HepG2 (cell line): ENCODE results near the gene TALDO1. TPM values are rescaled to one million over a fixed set of nuclear protein-coding genes. Genes with fewer than 3 reads are reported as not detected.

Experiments used
- ATAC-seq: fragments of 200-7000 bp; cut with Tn5 transposase; 3 replicates; pipeline ENCODE4 v1.9.1; 2020; ENCODE audit warnings: mild to moderate bottlenecking, moderate library complexity
- BruUV-seq: library from RNA; stranded (reverse); fragments of 400-500 nt; replicated peaks from 2 replicates; lab custom pipeline; 2021; lab: Mats Ljungman, UMichigan
- CTCF ChIA-PET: fragments of 300-600 bp; formaldehyde crosslinking; extraction: SDS; loops from one replicate; lab custom pipeline; 2021; ENCODE audit warnings: low total read pairs, inconsistent platforms, low intra/inter-chr PET ratio; lab: Yijun Ruan, JAX
- POLR2A ChIA-PET: fragments of 350-600 bp; sonication (Branson Sonifier 250); formaldehyde crosslinking; loops from one replicate; lab custom pipeline; 2020; ENCODE audit warnings: antibody characterized with exemption, inconsistent platforms; lab: Yijun Ruan, JAX
- DNase-seq: peaks from one replicate; pipeline ENCODE4 v3.0.0-alpha.2; 2015; ENCODE audit warnings: low spot score
- FAIRE-seq: peaks from 3 replicates; lab custom pipeline; 2011; peaks lifted over from hg19 to GRCh38; lab: Jason Lieb, UNC
- H2AFZ ChIP-seq: one replicate; pipeline ENCODE4 v1.6.1; 2011; ENCODE audit warnings: low read length, inconsistent platforms
- H3K27ac ChIP-seq: fragments of 300-600 bp; 3 replicates; pipeline ENCODE4 v1.8.0; 2011; ENCODE audit warnings: mixed run types, mild to moderate bottlenecking, mixed read lengths, low read length, inconsistent platforms; ENCODE audit not compliant: insufficient read depth; ENCODE audit errors: extremely low read length
- H3K27me3 ChIP-seq, 2 experiments: fragments of 200-600 bp in 1 of 2; 2 replicates in 1 of 2; 3 replicates in 1 of 2; pipeline versions ENCODE4 v1.6.0 to v1.8.0; 2011; ENCODE audit warnings: low read length in 2 of 2, mild to moderate bottlenecking in 2 of 2, moderate library complexity in 2 of 2, inconsistent platforms in 1 of 2; ENCODE audit not compliant: insufficient read depth in 2 of 2, control insufficient read depth in 1 of 2
- H3K36me3 ChIP-seq, 2 experiments: fragments of 200-600 bp in 1 of 2; replicated peaks in 1 of 2; 2 replicates in 1 of 2; 3 replicates in 1 of 2; pipeline versions ENCODE4 v1.5.1 to v1.8.0; 2011; ENCODE audit warnings: low read length in 2 of 2, inconsistent platforms in 1 of 2; ENCODE audit not compliant: insufficient read depth in 2 of 2, control insufficient read depth in 1 of 2
- H3K4me1 ChIP-seq: 2 replicates; pipeline ENCODE4 v1.5.1; 2012; ENCODE audit warnings: low read length, inconsistent platforms; ENCODE audit not compliant: insufficient read depth
- H3K4me2 ChIP-seq: 2 replicates; pipeline ENCODE4 v1.6.0; 2011; ENCODE audit warnings: low read depth, low read length, inconsistent platforms
- H3K4me3 ChIP-seq, 3 experiments: fragments of 200-600 bp in 1 of 3; sonication (generic), shearing (Covaris generic) in 1 of 3; replicated peaks in 1 of 3; 2 replicates each; pipeline ENCODE4 v1.5.1; 2011 to 2016; ENCODE audit warnings: low read length in 3 of 3, inconsistent platforms in 2 of 3, low read depth in 2 of 3, mild to moderate bottlenecking in 2 of 3, control low read depth in 1 of 3, mixed read lengths in 1 of 3; ENCODE audit not compliant: insufficient read depth in 1 of 3
- H3K79me2 ChIP-seq: one replicate; pipeline ENCODE4 v1.6.1; 2011; ENCODE audit warnings: low read length, inconsistent platforms; ENCODE audit not compliant: insufficient read depth
- H3K9ac ChIP-seq: 2 replicates; pipeline ENCODE4 v1.6.0; 2011; ENCODE audit warnings: mild to moderate bottlenecking, low read depth, low read length, inconsistent platforms; ENCODE audit not compliant: insufficient read depth
- H3K9me3 ChIP-seq: 2 replicates; pipeline ENCODE4 v1.5.1; 2012; ENCODE audit warnings: mild to moderate bottlenecking, low read length
- H4K20me1 ChIP-seq: 2 replicates; pipeline ENCODE4 v1.6.0; 2011; ENCODE audit warnings: inconsistent platforms, mild to moderate bottlenecking, low read length, moderate library complexity; ENCODE audit not compliant: insufficient read depth
- AGO2 ChIP-seq: fragments of 200-400 bp; formaldehyde crosslinking; optimal IDR thresholded peaks from 2 replicates; pipeline ENCODE3; 2017; ENCODE audit warnings: mild to moderate bottlenecking, low read depth, low read length, moderate library complexity
- CAMTA2 ChIP-seq: sonication (generic); formaldehyde crosslinking; IDR thresholded peaks from 2 replicates; pipeline ENCODE4 v1.4.0; 2020; ENCODE audit warnings: mild to moderate bottlenecking, missing genetic modification reagents, borderline replicate concordance
- HNRNPUL1 ChIP-seq: fragments of 200-400 bp; formaldehyde crosslinking; IDR thresholded peaks from 2 replicates; pipeline ENCODE4 v1.6.1; 2017; ENCODE audit warnings: low read depth, mild to moderate bottlenecking, low read length, moderate library complexity
- POLR2A ChIP-seq, 2 experiments: IDR thresholded peaks; 2 replicates each; pipeline ENCODE4 v1.6.1; 2011; ENCODE audit warnings: low read depth in 2 of 2, low read length in 2 of 2, mild to moderate bottlenecking in 1 of 2, moderate library complexity in 1 of 2; ENCODE audit not compliant: insufficient read depth in 1 of 2
- RBFOX2 ChIP-seq: fragments of 200-400 bp; formaldehyde crosslinking; IDR thresholded peaks from 2 replicates; pipeline ENCODE4 v1.6.1; 2017; ENCODE audit warnings: low read depth, mild to moderate bottlenecking, low read length
- RBM22 ChIP-seq: fragments of 200-400 bp; formaldehyde crosslinking; optimal IDR thresholded peaks from 2 replicates; pipeline ENCODE3; 2017; ENCODE audit warnings: mild to moderate bottlenecking, low read length, moderate library complexity
- ZMAT3 ChIP-seq: sonication (generic); formaldehyde crosslinking; conservative IDR thresholded peaks from 2 replicates; pipeline ENCODE4 v1.7.0; 2021; ENCODE audit warnings: missing genetic modification reagents
- WGBS: methylation state at CpG from one replicate; pipeline ENCODE4 v1.1.6; 2017; ENCODE audit warnings: low lambda C conversion rate; 5-methylcytosine and 5-hydroxymethylcytosine counted together
- in situ Hi-C: cut with HindIII; loops from 2 replicates; pipeline ENCODE4 v1.10.0; 2017; ENCODE audit warnings: low pct_unique_long_range_greater_than_20kb; ENCODE audit not compliant: extremely low pct_ligation_motif_present
- intact Hi-C: fragments of 100-400 bp; cut with micrococcal nuclease; formaldehyde crosslinking; loops from one replicate; pipeline ENCODE4 v1.10.0; 2022; ENCODE audit not compliant: unreplicated experiment
- polyA plus RNA-seq, 8 experiments: library from polyadenylated mRNA; depleted of rRNA in 3 of 8; stranded (reverse) in 7 of 8; unstranded in 1 of 8; fragments of >200 nt; fragmentation: Illumina TruSeq in 4 of 8; extraction: Trizol in 4 of 8; gene quantifications; 2 replicates each; pipeline versions ENCODE4 v1.2.1 to v1.2.3, GENCODE V29; 2011 to 2016; ENCODE audit warnings: low read depth in 4 of 8, missing spikeins in 1 of 8, mixed read lengths in 1 of 8; ENCODE audit not compliant: insufficient read depth in 1 of 8
- total RNA-seq, 5 experiments: library from RNA; depleted of rRNA; stranded (reverse); fragments of >200 nt; fragmentation: Illumina TruSeq; extraction: Trizol; gene quantifications; 2 replicates each; pipeline ENCODE4 v1.2.3, GENCODE V29; 2016; ENCODE audit warnings: low read depth in 1 of 5

The TALDO1 gene
- total and polyA plus RNA-seq, 2 of the 13 experiments (the other 11 are each of a cell fraction or from before 2014, with no cell fraction given), result 107 to 240 TPM

- no peak overlapping the region for H3K9ac ChIP-seq
- 100% methylated on average over 6 of the region's 19 CpGs for WGBS
- 0 out of 4 replicates have a peak, but pooled peaks of 1 of the 2 experiments have one; percentile 22 for TF ChIP-seq POLR2A (IDR thresholded peaks at IDR 0.05; ENCODE audit: insufficient read depth in 1 of 2, low read depth in 2 of 2, low read length in 2 of 2)
- TF ChIP-seq HNRNPUL1, result no peak
- TF ChIP-seq ZMAT3 (CRISPR knock-in tag), result 0 out of 2 replicates have a peak, but pooled peaks have one; percentile 32
- peak; percentile 82 for TF ChIP-seq AGO2
- TF ChIP-seq RBM22, result peak; percentile 76
- TF ChIP-seq RBFOX2, result peak; percentile 56; the same call in 1 of the 2 replicates
- no peak for TF ChIP-seq CAMTA2 (CRISPR knock-in tag)
- intact Hi-C loops (no loop called here), in situ Hi-C loops (no loop called here)
- H3K79me2 ChIP-seq, result no peaks in the 10 kb centered on the region
- H2AFZ ChIP-seq, result no peak overlapping the region
- ATAC-seq (no peak), FAIRE-seq (no peak), DNase-seq (no peak)
- H3K9me3 ChIP-seq, result no peaks in the 10 kb centered on the region
- H3K4me1 ChIP-seq, result peaks cover 27% of the 10 kb centered on the region
- no TSS peak for BruUV-seq
- ChIA-PET POLR2A (interaction anchor here (1.5 to 12.6 kb wide), 3 partner anchors 12 to 28 kb away, joined by 3 to 203 read pairs (median 22); partner anchors contain the start of genes DEAF1, EPS8L2 and TMEM80), CTCF (interaction anchor here (1.5 kb wide), 1 partner anchor 28 kb away, joined by 13 read pairs; the partner anchor contains the start of gene TMEM80)
- H4K20me1 ChIP-seq, result peaks cover 12% of the 10 kb centered on the region; the same call in 1 of the 2 replicates
- H3K27ac ChIP-seq, result no peak overlapping the region
- H3K27me3 ChIP-seq, result no peaks in the 10 kb centered on the region
- no peak overlapping the region for H3K4me3 ChIP-seq
- peaks cover 25 to 51% of the 10 kb centered on the region in 2 experiments for H3K36me3 ChIP-seq
- H3K4me2 ChIP-seq, result no peak overlapping the region
Measured at GRCh38 chr11:724049-724777, 23.1 kb upstream of the TALDO1 start.
